Activated CD8-positive, alpha-beta T cell treated with anti-CD3 and anti-CD28 coated beads for 36 hours (primary cell): ENCODE data around the gene MAN1B1. TPM values are rescaled to one million over a fixed set of nuclear protein-coding genes. Genes with fewer than 3 reads are reported as not detected.

Source experiments
- ATAC-seq: fragments of 200-7000 bp; cut with Tn5 transposase; one replicate; pipeline ENCODE4 v1.10.0; 2021; ENCODE audit warnings: mild to moderate bottlenecking, moderate library complexity
- CTCF ChIA-PET: fragments of 350-600 bp; sonication (Branson Sonifier 250); formaldehyde crosslinking; loops from one replicate; lab custom pipeline; 2021; ENCODE audit warnings: antibody characterized with exemption; lab: Charles Lee
- POLR2A ChIA-PET: fragments of 350-600 bp; sonication (Branson Sonifier 250); formaldehyde crosslinking; loops from one replicate; lab custom pipeline; 2021; ENCODE audit warnings: antibody characterized with exemption; lab: Charles Lee
- DNase-seq: peaks from one replicate; pipeline ENCODE4 v3.0.0-alpha.2; 2020
- H3K27ac Mint-ChIP-seq: one replicate; pipeline ENCODE4 v1.8.0; 2021; ENCODE audit warnings: mild to moderate bottlenecking, mixed read lengths
- H3K27me3 Mint-ChIP-seq: one replicate; pipeline ENCODE4 v1.8.0; 2021; ENCODE audit warnings: mixed read lengths
- H3K36me3 Mint-ChIP-seq: one replicate; pipeline ENCODE4 v1.8.0; 2021; ENCODE audit warnings: low read depth, mixed read lengths
- H3K4me1 Mint-ChIP-seq: one replicate; pipeline ENCODE4 v1.8.0; 2021; ENCODE audit warnings: low read depth, mixed read lengths
- H3K4me3 Mint-ChIP-seq: one replicate; pipeline ENCODE4 v1.8.0; 2021; ENCODE audit warnings: mild to moderate bottlenecking, moderate library complexity, mixed read lengths
- H3K9me3 Mint-ChIP-seq: one replicate; pipeline ENCODE4 v1.8.0; 2021; ENCODE audit warnings: mixed read lengths
- intact Hi-C: fragments of 100-400 bp; cut with micrococcal nuclease; formaldehyde crosslinking; loops from one replicate; pipeline ENCODE4 v1.10.0; 2022
- total RNA-seq, 2 experiments: library from RNA; stranded (reverse); gene quantifications; one replicate each; pipeline ENCODE4 v1.2.3, GENCODE V29; 2021
- TF ChIP-seq, protein P1 (sequence below): fragments of 200-600 bp; IDR thresholded peaks from one replicate; pipeline ENCODE4 v1.8.0; 2022; ENCODE audit warnings: antibody characterized with exemption, mild to moderate bottlenecking

The MAN1B1 gene
- total RNA-seq, 2 experiments from 2014 or later = 31.1 to 33.2 TPM

GRCh38 chr9:137080260-137081122 is 6.3 kb upstream of the MAN1B1 start:
- Mint-ChIP-seq H3K9me3 (no peaks in the 10 kb centered on the region), H3K27ac (no peak overlapping the region), H3K4me1 (peaks cover 23% of the 10 kb centered on the region), H3K36me3 (peaks cover 19% of the 10 kb centered on the region), H3K27me3 (no peaks in the 10 kb centered on the region), H3K4me3 (peak overlapping the region; percentile 47)
- DNase-seq (no peak), ATAC-seq (no peak)
- CTCF ChIA-PET = interaction anchor here (1.9 to 2.8 kb wide), 2 partner anchors 11 to 17 kb away, joined by 7 to 12 read pairs; partner anchors contain the start of gene SAPCD2
- POLR2A ChIA-PET = interaction anchor here (1.3 kb wide), 1 partner anchor 9 kb away, joined by 3 read pairs; no protein-coding TSS in a partner anchor
- intact Hi-C loops = no loop called here
- TF ChIP-seq, protein P1, sequence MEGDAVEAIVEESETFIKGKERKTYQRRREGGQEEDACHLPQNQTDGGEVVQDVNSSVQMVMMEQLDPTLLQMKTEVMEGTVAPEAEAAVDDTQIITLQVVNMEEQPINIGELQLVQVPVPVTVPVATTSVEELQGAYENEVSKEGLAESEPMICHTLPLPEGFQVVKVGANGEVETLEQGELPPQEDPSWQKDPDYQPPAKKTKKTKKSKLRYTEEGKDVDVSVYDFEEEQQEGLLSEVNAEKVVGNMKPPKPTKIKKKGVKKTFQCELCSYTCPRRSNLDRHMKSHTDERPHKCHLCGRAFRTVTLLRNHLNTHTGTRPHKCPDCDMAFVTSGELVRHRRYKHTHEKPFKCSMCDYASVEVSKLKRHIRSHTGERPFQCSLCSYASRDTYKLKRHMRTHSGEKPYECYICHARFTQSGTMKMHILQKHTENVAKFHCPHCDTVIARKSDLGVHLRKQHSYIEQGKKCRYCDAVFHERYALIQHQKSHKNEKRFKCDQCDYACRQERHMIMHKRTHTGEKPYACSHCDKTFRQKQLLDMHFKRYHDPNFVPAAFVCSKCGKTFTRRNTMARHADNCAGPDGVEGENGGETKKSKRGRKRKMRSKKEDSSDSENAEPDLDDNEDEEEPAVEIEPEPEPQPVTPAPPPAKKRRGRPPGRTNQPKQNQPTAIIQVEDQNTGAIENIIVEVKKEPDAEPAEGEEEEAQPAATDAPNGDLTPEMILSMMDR = no peak

DNA sequence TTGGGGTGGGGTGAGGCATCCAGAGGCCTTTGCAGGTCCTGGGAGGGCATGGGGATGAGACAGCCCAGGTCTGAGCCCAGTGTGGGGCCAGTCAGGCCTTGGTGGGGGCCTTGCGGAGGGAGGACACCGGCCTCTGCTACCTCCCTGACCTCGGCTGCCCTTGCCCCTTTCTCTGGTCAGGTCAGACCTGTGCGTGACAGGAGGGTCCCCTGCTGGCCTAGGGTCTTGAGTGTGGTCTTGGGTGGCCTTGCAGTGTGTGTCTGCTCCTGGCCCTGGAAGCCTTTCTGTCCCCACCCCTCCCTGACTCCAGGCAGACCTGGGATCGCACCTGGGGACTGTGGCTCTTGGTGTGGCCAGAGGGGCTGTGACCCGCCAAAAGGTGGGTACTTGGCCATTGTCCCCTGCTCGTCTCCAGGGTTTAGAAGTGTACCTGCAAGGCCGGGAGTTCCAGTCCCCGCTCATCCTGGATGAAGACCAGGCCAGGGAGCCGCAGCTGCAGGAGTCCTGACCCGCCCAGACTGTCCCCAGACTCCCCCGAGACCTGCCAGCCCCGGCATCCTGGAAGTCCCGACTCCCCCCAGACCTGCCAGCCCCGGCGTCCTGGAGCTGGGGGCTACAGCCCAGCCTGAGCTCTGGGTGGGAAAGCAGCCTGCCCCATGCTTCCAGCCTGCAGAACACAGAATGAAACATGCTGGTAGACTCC is 4.4 kb upstream of the MAN1B1 start:
- no peak overlapping the region for H3K4me3 Mint-ChIP-seq
- POLR2A ChIA-PET = interaction anchor here (0.6 kb wide), 1 partner anchor 56 kb away, joined by 3 read pairs; no protein-coding TSS in a partner anchor

DNA sequence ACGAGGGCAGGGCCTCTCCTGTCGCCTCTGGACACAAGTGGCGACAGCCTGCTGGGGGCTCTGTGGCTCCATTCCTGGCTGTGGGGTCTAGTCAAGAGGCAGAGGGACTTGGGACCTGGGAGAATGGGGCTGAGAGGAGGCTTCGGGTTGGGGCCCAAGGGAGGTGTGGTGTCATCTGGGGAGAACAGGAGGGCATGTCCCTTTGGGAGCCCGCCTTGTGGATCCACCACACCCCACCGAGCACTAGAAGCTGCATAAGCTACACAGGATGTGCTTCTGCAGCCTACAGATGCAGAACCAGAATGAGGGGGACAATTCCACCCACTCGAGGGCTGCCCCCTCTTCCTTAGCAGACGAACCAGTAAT is 3.9 kb upstream of the MAN1B1 start:
- Mint-ChIP-seq H3K4me1 (peaks cover 29% of the 10 kb centered on the region), H3K27me3 (no peaks in the 10 kb centered on the region), H3K4me3 (no peak overlapping the region), H3K9me3 (no peaks in the 10 kb centered on the region), H3K36me3 (peaks cover 19% of the 10 kb centered on the region), H3K27ac (no peak overlapping the region)
- ATAC-seq = no peak
- TF ChIP-seq, protein P1 = no peak
- CTCF ChIA-PET = no interaction called here
- DNase-seq = no peak
- POLR2A ChIA-PET = interaction anchor here (0.6 kb wide), 1 partner anchor 13 kb away, joined by 3 read pairs; no protein-coding TSS in a partner anchor
- intact Hi-C loops = no loop called here

More for the DNA sequence above, 4.4 kb upstream of the MAN1B1 start:
- peaks cover 26% of the 10 kb centered on the region for H3K4me1 Mint-ChIP-seq
- peaks cover 19% of the 10 kb centered on the region for H3K36me3 Mint-ChIP-seq
- ATAC-seq (no peak), DNase-seq (no peak)
- CTCF ChIA-PET = interaction anchor here (1.9 to 2.8 kb wide), 2 partner anchors 13 to 19 kb away, joined by 7 to 12 read pairs; partner anchors contain the start of gene SAPCD2
- no peaks in the 10 kb centered on the region for H3K9me3 Mint-ChIP-seq
- no peak overlapping the region for H3K27ac Mint-ChIP-seq
- TF ChIP-seq, protein P1 = no peak
- no peaks in the 10 kb centered on the region for H3K27me3 Mint-ChIP-seq
- intact Hi-C loops = no loop called here

DNA sequence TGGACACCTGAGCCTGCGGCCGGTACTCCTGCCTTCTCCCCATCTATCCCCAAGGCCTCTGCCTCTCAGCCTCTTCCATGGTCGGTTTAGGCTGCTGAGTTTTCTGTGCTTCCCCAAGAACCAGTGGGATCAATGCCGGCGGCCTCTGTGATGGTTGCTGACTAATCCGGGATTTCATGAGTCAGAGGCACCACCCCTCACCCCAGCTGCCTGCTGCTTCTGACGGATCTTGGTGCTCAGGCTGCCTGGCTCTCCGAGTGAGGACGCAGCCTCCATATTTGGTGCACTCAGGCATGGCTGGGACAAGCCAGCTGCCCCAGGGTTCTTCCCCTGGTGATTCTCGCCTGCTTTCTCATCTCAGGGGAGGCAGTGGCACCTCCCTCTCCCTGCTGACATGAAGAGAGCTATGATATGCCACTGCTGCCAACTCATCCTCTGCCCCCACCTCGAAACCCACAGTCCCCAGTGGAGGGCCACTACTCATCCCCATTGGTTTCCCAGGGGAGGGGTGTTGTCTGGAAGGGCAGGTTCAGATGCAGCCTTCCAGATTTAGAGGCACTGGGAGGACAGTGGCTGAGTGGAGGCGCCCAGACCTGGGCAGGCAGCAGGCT is 3.3 kb upstream of the MAN1B1 start:
- intact Hi-C loops = no loop called here
- CTCF ChIA-PET = interaction anchor here (0.6 to 1.2 kb wide), 2 partner anchors 20 to 153 kb away, joined by 4 read pairs; no protein-coding TSS in a partner anchor
- Mint-ChIP-seq H3K4me3 (no peak overlapping the region), H3K4me1 (peaks cover 35% of the 10 kb centered on the region), H3K27ac (peak overlapping the region; percentile 38), H3K27me3 (no peaks in the 10 kb centered on the region), H3K9me3 (no peaks in the 10 kb centered on the region), H3K36me3 (peaks cover 16% of the 10 kb centered on the region)
- TF ChIP-seq, protein P1 = no peak
- ATAC-seq = no peak
- POLR2A ChIA-PET = interaction anchor here (0.6 to 1.1 kb wide), 2 partner anchors 13 to 14 kb away, joined by 3 read pairs; no protein-coding TSS in a partner anchor
- DNase-seq = peak; percentile 49
